GM12872 (cell line): Measurements from ENCODE around the gene BRINP2.

ENCODE experiments used
- TF ChIP-seq, protein P1 (sequence below): IDR thresholded peaks from 3 replicates; pipeline ENCODE4 v1.5.1; 2011; ENCODE audit warnings: low read depth, mild to moderate bottlenecking, low read length, moderate library complexity; ENCODE audit not compliant: insufficient read depth

The BRINP2 gene

DNA sequence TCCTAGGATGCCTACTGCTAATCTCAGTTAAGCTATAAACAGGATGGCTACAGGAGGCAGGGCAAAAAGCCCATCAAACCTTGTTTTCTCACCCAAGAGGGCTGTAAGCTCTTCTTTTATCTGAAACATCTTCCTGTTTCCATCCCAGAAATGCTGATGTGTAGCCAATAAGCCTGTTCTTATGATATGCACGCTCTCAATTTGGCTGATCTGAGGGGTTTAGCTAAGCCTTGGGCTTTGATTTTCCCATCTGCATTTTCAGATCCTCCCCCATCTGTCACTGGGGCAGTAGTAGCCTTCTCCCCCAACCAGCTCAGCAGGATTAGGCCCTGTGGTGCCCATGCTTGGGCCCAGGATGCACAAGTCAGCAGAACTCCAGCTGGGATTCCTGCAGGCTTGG is 105.0 kb downstream of the BRINP2 start:
- TF ChIP-seq, protein P1, sequence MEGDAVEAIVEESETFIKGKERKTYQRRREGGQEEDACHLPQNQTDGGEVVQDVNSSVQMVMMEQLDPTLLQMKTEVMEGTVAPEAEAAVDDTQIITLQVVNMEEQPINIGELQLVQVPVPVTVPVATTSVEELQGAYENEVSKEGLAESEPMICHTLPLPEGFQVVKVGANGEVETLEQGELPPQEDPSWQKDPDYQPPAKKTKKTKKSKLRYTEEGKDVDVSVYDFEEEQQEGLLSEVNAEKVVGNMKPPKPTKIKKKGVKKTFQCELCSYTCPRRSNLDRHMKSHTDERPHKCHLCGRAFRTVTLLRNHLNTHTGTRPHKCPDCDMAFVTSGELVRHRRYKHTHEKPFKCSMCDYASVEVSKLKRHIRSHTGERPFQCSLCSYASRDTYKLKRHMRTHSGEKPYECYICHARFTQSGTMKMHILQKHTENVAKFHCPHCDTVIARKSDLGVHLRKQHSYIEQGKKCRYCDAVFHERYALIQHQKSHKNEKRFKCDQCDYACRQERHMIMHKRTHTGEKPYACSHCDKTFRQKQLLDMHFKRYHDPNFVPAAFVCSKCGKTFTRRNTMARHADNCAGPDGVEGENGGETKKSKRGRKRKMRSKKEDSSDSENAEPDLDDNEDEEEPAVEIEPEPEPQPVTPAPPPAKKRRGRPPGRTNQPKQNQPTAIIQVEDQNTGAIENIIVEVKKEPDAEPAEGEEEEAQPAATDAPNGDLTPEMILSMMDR = no peak

DNA sequence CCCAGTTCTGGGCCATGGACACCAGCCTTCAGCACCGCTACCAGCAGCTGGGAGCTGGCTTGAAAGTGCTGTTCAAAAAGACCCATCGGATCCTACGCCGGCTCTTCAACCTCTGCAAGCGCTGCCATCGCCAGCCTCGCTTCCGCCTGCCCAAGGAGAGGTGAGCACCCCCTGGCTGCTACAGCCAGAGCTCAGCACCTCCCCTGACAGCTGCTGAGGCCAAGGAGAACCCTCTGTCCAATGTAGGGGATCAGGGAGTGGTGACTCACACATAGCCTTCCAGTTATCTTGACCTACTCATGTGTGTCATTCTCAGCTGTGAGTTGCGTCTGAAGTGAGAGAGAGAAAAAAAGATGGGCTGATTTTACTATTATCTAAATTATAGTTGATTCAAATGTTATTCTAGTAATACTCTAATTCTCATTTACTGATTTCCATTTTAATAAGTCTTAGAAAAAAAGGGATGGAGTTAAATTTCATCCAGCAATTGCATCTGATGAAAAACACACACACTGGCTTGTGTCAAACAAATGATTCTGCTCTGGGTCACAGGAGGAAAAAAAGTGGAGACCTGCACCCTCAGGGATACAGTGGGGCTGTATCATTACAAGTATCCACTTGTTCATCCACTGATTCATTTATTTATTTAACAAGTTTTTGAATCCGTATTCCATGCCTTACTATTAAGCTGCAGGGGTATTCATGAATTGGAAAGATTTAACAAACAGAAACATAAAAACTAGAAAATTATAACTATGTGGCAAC is 108.0 kb downstream of the BRINP2 start:
- TF ChIP-seq, protein P1 = no peak

DNA sequence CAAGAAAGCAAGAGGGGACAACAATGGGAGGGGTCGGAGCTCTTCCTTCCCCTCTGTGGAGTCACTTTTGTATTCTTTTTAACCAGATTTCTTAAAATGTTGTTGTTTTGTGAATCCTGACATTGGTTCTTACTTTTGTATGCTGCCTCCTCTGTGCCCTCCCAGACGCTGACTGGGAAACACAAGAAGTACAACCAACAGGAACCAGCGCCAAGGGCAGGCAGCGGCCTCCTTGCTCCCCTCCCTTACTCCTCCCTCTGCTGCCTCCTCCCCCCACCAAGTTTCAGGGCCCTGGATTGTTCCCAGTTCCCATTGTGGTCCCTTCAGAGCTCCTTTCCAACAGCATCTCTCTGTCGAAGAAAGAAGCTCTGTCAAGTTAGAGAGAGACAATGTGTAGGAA is 111.1 kb downstream of the BRINP2 start:
- TF ChIP-seq, protein P1 = no peak

DNA sequence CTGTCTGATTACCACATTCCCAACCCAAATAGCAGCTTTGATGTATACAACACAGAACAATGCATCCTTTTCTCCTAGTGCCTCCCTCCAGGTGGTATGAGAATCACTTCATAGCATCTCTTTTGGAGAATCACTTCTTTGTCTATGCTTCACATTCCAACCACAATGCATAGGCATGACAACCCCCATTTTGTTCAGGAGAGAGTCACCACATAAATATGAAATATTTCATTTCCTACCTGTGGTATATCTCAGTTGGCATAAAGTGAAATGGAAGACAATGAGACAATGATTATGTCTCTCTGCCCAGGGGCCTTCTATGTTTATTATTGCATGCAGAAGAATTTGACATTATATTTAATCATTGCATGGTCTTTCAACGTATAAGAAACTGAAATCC is 112.2 kb downstream of the BRINP2 start:
- TF ChIP-seq, protein P1 = no peak

DNA sequence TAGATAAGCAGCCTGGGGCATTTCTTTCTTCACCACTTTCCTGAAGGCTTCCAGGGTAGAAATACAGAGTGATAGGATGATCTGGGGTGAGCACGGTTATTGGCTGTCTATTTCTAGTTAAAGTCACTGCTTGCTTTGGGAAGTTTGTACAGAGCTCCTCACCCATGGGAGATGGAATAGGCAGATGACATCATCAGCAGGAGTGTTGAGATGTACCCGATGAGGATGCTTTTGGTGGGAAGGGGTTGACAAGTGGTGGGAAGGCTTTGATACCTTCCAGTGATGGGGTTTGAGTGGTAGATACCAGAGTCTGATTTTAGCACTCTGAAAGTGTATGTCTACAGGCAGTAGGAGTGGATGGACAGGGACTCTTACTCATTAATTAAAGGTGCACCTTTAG is 112.6 kb downstream of the BRINP2 start:
- TF ChIP-seq, protein P1 = no peak

DNA sequence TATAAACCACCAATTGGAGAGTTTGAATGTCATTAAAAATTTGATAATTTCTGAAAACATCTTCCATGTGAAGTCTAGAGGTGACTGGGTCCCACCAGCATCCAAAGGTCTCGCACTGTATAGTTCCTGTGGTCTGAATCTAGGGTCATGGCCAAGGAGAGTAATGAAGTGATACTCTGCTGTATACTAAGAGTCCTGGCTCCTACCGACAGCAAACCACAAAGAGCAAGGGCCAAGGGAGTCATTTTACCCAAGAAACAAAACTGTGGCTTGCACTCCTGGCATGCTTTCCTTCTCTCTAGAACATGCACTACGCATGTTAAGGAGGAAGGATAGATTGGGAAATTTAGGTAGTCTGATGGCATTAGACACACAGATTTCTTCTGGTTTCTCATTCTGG is 115.6 kb downstream of the BRINP2 start:
- TF ChIP-seq, protein P1 = no peak

DNA sequence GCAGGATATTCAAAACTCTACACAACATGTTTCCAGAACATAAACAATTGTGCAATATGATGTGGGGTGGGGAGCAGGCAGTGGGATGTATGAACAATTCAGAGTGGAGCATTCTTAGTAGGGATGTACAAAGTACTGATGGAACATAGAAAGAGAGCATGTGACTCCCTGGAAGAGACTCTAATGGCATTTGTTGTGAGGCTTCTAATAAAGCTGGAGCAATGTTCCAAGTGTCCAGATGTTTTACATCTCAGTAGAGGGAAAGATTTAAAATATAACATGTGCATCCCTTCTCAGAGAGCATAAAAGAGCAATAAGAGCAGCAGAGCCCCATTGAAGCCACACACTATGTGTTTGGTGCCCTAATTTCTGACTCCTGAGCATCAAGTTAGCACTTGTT is 116.5 kb downstream of the BRINP2 start:
- TF ChIP-seq, protein P1 = no peak

DNA sequence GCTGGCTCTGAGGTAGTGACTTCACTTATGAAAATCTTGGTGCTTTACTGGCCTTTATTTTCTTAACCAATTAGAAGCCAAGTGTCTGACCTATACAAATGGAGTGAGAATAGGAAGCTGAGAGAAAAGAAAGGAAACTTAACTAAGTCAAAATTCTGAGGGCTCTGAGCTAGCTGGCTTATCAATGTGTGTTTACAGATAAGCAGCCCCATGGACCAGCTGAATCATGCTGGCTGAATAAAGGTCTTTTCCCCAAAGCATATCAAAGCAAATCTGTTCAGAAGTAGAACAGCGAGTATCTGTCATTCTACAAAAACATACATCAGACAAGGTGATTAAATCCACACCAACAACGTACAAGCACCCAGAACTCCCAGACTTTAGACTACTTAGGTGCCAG is 117.2 kb downstream of the BRINP2 start:
- TF ChIP-seq, protein P1 = no peak
